A549 treated with RU486 at 1 μM for 4 hours (cell line): Measurements from ENCODE around the gene CRABP1. TPM values are rescaled to one million over a fixed set of nuclear protein-coding genes. Genes with fewer than 3 reads are reported as not detected.

Source experiments
- total RNA-seq: library from RNA; stranded (reverse); fragments of 200-300 nt; extraction: Qiagen RNA extraction; gene quantifications from 5 replicates; pipeline ENCODE4 v1.2.3, GENCODE V29; 2022; ENCODE audit warnings: low read depth

Gene CRABP1
- total RNA-seq = 1.5 to 2.0 TPM (median 1.8 TPM) in 5 replicates

DNA sequence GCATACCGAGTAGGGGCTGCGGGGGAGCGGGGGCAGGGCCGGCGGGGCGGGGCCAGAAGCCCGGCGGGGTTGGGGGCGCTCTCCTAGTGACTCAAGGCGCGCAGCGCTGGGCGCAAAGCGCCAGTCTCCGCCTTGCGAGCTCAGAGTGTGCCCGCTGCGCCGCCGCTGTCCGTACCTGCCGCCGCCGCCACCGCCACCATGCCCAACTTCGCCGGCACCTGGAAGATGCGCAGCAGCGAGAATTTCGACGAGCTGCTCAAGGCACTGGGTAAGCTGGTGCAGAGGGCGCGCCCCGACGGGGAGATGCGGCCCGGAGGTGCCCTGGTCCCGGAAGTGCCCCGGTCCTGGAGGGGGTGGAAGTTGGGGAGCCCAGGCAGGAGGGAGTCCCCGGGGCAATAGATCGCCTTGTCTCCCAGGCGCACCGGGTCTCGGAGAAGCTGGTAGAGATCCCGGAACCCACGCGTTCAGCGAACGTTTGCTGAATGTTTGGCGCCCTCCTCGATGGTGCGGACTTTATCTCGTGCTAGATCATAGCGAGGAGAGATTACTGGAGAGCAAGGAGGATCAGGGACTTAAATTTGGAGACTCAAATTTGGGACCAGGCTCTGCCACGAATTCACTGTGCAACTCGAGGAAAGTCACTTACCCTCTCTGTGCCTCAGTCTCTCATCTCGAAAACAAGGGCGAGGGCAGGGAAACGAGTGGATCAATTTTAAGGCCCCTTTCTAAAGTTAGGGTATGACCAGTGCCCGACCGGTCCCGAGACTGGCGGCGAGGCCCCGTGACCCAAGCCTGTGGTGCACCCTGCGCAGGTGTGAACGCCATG lies at the start of gene CRABP1:
CRABP1 (plus strand) TSS at position 123 of the 826 bp plus-strand sequence; CDS start at position 199, 76 bp downstream.

DNA sequence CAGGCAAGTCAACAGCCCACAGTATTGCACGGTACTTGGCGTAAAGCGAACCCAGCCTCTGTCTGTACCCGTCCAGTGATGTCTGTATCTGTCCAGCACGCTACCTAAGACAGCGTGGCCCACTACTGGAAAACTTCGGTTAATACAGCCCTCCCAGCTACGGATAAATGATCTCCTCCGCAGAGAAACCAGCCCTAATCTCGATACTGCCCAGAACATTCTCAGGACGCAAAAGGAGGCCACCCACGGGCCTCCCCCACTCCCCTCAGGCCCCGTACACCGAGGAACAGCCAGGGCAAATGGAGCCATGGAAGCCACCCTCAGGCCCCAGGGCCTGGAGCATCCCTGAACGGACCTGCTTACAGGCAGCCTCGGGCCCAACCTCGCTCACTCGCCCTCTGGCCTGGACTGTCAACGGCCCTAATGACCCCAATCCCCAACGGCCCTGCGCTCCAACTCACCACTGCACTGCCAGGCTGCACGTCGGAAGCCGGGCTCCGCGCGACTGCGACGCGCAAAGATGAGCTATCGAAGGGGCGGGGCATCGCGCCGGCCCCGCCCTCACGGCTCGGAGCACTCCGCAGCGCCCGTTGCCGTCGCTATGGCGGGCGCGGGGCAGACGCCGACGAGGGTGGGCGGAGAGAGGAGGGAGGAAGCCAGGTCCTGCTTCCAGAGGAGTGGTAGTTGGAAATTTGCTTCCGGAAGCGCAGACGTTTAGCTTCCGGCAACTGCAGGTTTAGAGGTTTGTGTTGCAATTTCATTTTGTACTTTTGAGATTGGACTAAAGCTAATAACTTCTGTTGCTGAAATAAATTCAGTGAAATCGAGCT lies 40.8 kb upstream of the CRABP1 start, which contains the start of gene SKIC8:
SKIC8 (minus strand) TSS at position 509 of the 830 bp plus-strand sequence. CDS start 3,923 bp downstream, outside the sequence.

Other genes with a start within 250 kb of the CRABP1 start
- not detected in 5 replicates for gene SH2D7, start 247.8 kb upstream of the CRABP1 start, total RNA-seq
- gene CIB2, start 208.9 kb upstream of the CRABP1 start, total RNA-seq = 26.8 to 31.3 TPM (median 28.3 TPM) in 5 replicates
- 69.5 to 97.3 TPM (median 72.2 TPM) in 5 replicates for gene IDH3A, start 191.0 kb upstream of the CRABP1 start, total RNA-seq
- gene ACSBG1, start 105.8 kb upstream of the CRABP1 start, total RNA-seq = 0.12 to 0.39 TPM (median 0.15 TPM) in 4 of 5 replicates, not detected in the other
- 0.05 to 0.11 TPM in 2 of 5 replicates, not detected in the others for gene DNAJA4, start 75.8 kb upstream of the CRABP1 start, total RNA-seq
- 80.2 to 111 TPM (median 89.2 TPM) in 5 replicates for gene SKIC8, start 40.7 kb upstream of the CRABP1 start, total RNA-seq
- 31.4 to 44.9 TPM (median 43.1 TPM) in 5 replicates for gene IREB2, start 97.9 kb downstream of the CRABP1 start, total RNA-seq
- 6.2 to 7.9 TPM (median 6.7 TPM) in 5 replicates for gene HYKK, start 167.2 kb downstream of the CRABP1 start, total RNA-seq
- gene PSMA4, start 200.1 kb downstream of the CRABP1 start, total RNA-seq = 358 to 541 TPM (median 408 TPM) in 5 replicates
- gene CHRNA5, start 225.2 kb downstream of the CRABP1 start, total RNA-seq = 20.4 to 39.2 TPM (median 36.2 TPM) in 5 replicates